SK-N-DZ (cell line): Measurements from ENCODE around the gene TMEM151A.
"Not testable (repeated sequence)": the region's sequence is repeated elsewhere in the genome, so short reads cannot be mapped to it uniquely, and the experiment has no call there.

Source experiments
- DNase-seq: peaks from one replicate; pipeline ENCODE4 v3.0.0-alpha.2; 2015; ENCODE audit warnings: low spot score

TMEM151A gene

DNA sequence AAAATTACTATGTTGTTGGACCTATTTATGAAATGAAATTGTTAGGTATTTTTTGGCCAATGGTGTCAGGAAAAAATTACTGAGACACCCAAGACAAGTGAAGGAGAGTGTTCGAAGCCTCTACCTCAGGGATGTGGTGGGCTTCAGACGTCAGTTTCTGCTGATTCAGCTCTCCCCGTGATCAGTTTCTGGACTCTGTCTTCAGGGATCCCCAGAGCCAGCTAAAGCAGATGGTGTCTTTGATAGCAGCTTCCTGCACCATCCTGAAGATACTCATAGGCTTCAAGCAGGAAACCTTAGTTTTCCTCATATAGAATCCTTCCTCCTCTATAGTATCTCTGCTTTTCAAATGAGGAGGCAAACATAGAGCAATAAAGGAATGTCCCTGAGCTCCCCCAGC, 17.8 kb downstream of the TMEM151A start:
- DNase-seq = no peak

DNA sequence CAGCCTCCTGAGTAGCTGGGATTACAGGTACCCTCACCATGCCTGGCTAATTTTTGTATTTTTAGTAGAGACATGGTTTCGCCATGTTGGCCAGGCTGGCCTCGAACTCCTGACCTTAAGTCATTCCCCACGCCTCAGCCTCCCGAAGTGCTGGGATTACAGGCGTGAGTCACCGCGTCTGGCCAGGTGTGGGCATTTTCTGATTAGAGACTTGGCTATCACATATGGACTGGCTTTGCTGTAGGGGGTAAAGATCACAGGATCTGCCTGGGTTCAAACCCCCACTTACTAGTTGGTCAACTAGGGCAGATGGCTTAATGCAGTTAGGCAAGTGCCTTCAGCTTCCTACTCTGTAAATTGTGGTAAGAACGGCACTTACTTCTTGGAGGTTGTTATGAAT, 18.6 kb downstream of the TMEM151A start:
- no peak for DNase-seq

DNA sequence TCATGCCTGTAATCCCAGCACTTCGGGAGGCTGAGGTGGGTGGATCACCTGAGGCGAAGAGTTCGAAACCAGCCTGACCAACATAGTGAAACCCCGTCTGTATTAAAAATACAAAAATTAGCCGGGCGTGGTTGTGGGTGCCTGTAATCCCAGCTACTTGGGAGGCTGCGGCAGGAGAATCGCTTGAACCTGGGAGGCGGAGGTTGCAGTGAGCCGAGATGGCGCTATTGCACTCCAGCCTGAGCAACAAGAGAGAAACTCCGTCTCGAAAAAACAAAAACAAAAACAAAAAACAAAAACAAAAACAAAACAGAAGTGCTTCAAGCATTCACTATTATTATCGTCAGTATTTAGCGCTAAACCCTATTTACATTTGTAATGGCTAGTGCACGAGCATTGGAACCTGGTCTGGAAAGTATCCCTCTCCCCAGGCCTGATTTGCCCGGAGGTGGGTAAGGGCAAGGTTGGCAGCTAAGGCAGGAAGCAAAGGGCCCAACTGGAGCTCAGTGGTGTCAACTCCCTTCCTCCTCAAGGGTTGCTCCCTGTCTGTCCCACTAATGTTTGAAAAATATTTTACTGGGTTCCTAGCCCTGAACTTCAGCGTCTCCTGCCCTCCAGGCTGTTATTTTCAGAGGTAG, 19.2 kb downstream of the TMEM151A start:
- not testable (repeated sequence) for DNase-seq

DNA sequence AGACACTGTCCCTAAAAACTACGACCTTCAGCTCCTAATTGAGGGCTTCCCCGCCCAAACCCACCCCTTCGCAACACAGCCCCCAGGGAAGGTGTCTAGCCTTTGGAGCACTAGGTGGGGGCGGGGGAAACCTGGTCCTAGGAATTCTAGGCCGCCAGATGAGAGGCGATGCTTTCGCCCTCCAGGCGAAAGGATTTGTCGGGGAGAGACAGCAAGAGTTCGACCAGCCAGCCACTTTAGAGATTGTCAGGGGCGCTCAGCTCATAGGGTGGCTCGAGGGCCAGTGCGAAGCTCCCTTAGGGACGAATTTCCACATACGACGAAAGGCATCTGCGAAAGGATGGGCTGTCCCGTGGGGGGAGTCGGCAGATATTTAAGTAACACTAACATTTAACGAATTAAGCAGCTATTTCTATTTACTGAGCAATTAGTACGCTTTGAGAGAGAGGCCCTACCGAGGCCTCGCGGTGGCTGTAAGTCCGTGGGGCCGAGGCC, 19.8 kb downstream of the TMEM151A start:
- no peak for DNase-seq

DNA sequence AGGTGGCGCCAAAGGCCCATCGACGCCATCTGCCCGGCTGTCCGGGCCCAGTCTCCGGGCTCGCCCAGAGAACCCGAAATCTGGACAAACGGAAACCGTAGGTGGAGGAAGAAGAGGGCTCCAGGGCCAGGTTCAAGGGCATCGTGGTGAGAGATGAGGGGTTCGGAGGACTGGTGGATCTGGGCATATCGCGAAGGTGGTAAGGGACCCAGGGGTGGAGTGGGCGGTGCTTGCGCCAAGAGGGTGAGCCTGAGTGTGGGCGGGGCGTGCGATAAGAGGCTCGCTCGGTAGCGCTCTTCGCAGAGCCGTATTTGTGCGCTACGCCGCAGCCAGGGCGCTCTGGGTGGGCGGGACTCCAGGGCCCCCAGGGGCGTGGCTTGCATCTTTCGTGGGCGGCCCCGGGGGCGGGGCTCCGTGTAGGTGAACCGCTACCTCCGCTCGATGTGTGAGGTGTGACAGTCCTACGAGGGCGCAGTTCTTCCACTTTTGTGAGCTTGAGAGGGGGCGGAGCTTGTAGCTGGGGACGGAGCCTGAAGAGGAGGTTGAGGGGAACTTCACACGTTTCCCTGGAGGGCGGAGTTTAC, 20.4 kb downstream of the TMEM151A start:
- peak; percentile 95 for DNase-seq

DNA sequence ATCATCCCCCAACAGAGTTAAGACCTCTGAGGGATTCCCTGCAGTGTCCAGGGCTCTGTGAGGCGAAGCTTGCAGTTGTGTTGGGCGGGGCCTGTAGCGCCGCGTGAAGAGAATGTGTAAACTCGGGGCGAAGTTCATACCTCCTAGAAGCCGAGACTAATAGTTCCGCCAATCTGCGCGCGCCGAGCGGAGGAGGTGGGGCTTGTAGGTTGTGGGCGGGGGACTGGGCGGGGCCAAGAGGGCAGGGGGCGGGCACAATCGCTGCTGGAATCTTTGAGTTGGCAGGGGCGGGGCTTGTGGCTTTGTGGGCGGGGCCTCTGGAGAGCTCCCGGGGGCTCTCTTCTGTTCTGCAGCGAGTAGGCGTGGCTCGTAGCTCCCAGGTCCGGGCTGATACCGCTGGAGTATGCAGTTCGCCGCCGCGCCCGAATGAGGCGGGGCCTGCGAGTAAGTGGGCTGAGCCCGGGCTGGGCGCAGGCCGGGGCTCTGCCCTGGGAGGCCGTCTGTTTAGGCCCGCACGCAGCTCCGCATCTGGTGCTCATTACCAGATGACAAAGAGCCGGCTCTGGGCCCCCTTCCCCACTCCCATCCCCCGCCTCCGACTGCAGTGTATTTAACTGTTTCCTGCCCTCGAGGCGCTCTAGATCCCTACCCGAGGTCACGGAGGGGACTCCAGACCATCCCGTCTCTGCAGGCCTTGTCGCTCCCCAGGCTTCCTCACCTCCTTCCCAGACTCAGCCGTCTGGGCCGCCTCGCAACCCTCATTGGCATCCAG, 21.0 kb downstream of the TMEM151A start:
- peak; percentile 99 for DNase-seq

DNA sequence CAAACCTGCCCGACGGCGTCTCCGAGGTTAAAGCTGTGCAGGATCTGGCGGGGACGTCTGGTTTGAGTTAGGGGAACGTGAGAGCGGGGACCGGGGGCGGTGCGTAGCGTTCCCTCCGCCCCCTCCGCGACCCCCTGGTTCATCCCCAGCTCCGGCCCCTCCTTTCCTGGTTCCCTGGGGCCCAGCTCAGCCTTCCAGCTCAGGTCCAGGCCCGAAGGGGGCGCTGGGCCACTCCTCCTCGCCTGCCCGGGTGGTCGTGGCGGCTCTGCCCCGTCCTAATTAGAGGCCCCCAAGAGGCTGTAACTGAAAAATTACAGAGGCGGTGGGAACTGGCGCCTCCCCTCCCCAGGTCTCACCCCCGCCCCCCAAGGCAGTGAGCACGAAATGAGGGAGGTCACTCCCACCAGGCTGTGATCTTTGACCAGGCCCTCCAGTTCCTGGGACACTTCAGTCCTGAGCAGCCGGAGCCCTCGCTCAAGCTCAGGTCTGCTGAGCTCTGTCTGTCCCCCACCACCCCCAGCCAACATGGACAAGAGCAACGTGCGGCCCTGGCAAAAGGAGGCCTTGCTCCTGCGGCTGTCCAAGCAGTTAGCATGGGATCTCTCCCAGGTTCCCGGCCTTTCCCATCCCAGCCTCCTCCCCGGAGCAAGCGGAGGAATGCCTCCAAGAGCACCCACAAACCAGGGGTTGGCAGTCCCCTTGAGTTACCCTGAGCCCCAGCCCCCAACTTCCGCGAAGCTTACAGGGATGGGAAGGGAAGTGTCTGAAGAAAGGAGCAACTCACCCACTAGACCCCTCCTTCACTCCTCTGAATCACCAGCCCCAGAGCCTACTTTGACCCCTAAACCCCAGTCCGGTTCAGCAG, 21.9 kb downstream of the TMEM151A start:
- peak; percentile 96 for DNase-seq

DNA sequence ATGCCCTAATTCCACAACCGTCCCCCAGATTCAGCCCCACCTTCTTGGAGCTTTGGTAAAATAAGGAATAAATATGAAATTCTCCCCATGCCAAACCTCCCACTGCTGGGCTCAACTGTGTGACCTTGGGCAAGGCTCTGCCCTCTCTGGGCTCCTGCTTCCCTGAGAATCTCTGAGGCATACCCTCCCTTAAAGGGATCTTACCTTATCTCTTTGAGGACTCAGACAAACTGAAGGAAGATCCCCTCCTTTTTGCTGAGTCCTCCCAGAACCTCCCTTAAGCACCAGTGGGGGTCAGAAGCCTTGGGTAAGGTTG, 22.4 kb downstream of the TMEM151A start:
- DNase-seq = no peak

DNA sequence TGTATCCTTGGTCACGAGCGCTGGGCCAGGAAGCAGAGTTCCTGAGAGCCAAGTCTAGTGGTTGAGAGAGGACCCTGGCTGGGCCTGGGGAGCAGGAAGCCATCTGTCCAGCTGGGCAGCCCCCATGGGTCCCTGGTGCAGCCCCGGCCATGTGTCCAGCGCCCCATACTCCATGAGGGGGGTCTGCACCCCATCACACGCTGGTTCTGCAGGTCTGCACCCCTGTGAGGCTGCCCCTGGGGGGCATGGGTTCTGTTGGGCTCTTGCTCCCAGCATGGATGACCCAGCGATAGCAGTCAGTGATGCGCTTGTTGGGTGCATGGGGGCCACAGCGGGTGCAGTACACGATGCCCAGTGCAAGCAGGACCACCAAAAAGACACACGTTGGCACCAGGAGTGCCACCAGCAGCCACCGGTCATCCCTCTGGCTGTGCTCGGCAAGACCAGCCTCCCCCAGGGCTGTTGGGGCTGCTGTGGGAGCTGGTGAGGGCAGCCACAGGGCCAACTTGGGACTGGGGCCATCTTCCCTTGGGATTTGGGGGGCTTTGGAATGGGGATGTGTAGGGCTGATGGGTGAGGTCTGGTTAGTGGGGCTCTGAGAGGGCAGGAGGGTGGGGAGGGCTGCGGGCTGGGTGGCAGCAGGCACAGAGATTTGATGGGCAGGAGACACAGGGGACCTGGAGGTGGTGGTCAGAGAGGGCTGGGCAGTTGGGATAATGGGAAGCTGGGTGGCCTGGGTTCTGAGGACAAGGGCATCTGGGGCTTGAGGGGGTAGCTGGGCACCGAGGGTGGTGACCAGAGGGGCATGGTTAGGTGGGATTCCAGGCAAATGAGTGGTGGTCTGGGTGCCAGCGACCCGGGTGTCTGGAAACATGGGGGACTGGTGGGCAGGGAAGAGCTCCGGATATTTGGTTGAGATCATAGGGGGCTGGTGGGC, 23.1 kb downstream of the TMEM151A start:
- DNase-seq = no peak

DNA sequence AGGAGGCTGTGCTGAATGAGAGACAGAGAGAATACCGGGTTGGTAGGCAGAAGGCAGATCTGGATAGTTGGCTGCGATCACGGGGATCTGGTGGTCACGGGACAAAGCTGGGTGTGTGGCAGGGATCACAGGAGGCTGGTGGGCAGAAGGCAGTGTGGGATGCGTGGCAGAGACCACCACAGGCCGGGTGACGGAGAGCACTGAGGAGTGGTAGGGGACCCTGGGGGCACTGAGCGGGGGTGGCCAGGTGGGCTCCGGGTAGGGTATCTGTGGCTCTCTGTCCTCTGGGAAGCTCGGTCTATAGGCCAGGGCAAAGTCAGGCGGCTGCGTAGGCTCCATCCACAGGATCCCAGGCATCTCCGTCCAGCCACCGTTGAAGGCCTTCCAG, 23.8 kb downstream of the TMEM151A start:
- no peak for DNase-seq

DNA sequence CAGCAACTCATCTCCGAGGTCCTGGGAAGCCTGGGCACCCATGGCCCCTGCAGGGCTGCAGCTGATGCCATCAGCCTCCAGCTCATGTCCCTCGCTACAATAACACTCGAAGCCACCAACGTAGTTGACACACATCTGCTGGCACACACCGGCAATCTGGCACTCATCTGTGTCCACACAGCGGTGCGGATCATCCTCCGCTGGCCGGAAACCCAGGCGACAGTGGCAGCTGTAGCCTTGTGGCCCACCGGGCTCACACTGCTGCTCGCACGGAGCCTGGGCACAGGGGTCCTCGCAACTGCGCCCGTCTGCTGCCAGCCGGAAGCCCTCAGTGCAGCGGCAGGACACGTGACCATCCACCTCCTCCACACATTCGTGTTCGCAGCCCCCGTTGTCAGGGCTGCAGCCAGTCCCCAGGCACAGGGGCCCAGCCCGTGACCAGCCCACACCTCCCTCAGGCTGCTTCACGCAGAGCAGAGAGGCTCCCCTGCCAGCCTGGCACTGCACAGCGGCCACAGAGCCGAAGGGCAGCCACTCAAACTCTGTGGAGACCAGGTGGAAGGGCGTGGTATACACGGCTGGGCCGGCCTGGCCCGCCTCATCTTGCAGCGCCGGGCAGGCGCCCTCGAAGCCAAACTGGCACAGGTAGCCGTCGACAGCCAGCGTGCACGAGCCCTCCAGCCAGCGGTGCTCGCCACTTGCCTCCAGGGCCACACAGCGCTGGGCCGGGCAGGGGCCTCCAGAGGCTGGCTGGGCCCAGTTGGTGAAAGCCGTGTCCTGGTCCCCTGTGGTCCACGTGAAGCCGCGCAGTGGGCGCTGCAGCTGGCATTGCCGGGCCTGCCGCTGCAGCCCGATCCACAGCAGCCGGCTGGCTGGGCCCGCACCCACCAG, 24.5 kb downstream of the TMEM151A start:
- no peak for DNase-seq

DNA sequence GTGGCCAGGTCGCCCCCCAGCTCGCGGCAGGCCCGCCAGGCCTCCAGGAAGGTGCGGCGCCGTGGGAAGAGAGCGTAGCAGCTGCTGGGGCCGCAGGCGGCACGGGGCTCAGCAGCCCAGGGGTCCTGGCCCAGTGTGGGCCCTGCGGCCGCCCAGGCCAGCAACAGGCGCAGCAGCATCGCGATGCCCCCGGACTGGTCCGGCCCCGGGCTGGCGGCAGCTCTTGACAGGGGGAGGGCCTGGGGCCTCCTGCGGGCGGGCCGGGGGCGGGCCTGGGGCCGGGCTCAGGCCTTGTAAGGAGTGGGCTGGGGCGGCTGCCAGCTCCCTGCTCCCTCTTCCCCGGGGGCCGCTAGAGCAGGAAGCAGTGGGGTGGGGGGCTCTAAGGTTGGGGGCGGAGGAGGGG, 25.2 kb downstream of the TMEM151A start, which contains the start of gene CD248:
Gene CD248 (minus strand): TSS at position 196 of the 403 bp plus-strand sequence. CDS start 17 bp downstream, at position 179.
- DNase-seq = peak; percentile 78

DNA sequence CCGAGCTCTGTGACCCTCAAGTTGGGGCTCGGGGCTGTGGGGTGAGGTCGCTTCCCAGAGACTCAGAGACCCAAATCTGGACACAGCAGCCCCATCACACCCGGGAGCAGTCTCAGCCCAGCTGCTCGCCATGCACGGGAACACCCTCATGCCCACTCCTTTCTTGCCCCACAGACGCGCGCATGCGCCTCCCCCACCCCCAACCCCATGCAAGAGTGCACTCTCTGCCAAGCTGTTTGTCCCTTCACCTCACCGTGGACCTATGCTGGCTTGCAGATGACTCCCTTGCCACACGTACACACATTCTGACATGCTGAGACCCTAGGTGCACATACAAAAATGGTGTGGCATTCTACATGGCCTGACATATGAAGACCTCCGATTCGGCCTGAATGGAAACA, 25.6 kb downstream of the TMEM151A start:
- peak; percentile 80 for DNase-seq

DNA sequence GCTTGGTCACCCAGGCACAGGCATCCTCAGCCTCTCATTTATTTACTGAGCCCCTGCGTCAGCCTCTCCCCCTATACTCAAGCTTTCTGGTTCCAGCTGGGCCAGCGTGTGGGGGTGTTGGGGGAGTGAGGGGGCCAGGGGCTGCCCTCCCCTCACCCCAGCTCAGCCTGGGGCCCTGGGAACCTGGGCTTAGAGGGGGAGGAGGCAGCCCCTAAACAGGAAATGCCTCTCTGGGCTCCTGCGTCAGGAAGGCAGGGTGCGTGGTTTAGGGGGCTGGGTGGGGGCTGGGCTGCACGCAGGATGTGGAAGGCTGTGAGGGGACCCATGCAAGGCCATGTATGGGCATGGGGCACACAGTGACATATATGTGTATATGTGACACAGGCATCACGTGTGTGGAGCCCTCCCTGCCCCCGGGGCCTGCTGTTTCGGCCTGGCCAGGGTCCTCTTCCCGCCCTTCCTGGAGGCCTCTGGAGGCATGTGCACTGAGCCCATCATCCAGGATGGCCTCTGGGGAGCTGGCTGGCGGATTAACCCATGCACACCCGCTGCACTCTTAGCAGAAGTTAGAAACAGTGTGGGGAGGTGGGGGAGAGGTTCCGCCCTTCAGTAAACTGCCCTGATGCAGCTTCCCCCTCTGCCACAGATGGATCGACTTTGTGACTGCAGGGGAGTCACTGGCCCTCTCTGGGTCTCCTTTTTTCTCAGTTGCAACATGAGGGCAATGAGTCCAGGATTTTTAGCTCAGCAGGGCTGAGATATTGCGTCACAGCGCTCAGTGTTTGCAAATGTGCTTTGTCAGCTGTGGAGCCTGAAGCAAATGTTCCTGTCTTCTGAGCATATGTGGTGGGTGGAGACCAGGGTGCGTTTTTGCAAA, 26.3 kb downstream of the TMEM151A start:
- peak; percentile 89 for DNase-seq

DNA sequence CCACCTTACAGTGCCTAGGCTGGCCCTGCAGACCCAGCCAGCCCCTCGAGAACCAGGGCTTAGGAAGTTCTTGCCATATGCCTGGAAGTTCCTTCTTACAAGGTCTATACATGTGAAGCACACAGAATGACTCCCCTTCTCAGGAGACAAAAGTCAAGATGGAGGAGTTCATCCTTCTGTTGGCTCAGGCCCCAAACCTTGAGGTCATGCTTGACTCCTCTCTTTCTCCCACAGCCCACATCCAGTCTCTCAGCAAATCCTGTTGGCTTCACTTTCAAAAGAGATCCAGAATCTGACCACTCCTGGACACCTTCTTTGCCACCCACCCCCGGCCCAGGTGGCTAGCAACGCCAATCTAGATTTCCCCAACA, 26.9 kb downstream of the TMEM151A start:
- no peak for DNase-seq

DNA sequence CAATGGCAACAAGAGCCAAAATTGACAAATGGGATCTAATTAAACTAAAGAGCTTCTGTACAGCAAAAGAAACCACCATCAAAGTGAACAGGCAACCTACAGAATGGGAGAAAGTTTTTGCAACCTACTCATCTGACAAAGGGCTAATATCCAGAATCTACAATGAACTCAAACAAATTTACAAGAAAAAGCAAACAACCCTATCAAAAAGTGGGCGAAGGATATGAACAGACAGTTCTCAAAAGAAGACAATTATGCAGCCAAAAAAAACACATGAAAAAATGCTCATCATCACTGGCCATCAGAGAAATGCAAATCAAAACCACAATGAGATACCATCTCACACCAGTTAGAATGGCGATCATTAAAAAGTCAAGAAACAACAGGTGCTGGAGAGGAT, 28.6 kb downstream of the TMEM151A start:
- not testable (repeated sequence) for DNase-seq

DNA sequence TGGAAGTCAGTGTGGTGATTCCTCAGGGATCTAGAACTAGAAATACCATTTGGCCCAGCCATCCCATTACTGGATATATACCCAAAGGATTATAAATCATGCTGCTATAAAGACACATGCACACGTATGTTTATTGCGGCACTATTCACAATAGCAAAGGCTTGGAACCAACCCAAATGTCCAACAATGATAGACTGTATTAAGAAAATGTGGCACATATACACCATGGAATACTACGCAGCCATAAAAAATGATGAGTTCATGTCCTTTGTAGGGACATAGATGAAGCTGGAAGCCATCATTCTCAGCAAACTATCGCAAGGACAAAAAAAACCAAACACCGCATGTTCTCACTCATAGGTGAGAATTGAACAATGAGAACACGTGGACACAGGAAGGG, 29.1 kb downstream of the TMEM151A start:
- not testable (repeated sequence) for DNase-seq

DNA sequence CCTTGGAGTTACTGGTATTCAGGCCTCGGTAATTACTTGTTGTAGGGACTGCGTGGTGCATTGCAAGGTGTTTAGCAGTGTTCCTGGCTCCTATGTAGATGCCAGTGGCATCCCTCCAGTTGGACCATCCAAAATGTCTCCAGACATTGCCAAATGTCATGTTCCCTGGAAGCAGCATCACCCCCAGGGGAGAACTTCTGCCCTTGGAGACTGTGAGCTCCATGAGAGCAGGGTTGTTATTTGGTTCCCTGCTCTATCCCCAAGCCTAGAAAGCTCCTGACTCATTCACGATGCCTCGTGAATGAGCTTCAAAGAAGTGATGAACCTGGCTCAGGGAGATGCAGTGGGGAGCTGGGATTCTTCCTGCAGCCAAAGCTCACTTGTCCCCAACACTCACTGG, 29.9 kb downstream of the TMEM151A start:
- no peak for DNase-seq
